NCI-H446 (cell line): ENCODE measurements around the gene OR4A15.

Experiments used
- DNase-seq, 2 experiments: peaks; one replicate each; lab custom pipeline; 2025; lab: John Stamatoyannopoulos, UW

OR4A15 gene

GRCh38 chr11:55367674-55368073 is at the start of gene OR4A15:
Gene OR4A15 (plus strand): TSS chr11:55367974. CDS start chr11:55367974, 0 bp downstream.
- no peak for DNase-seq

GRCh38 chr11:55324500-55324899 is 43.3 kb upstream of the OR4A15 start:
- DNase-seq, result no peak

- DNase-seq, result no peak
Observed at GRCh38 chr11:55342901-55343300, 24.9 kb upstream of the OR4A15 start, which contains the start of gene OR4A16. Gene OR4A16 (plus strand): TSS chr11:55343201. CDS start chr11:55343201, 0 bp downstream.

GRCh38 chr11:55345306-55345705 is 22.5 kb upstream of the OR4A15 start:
- no peak for DNase-seq

- DNase-seq, result no peak
Observed at GRCh38 chr11:55349032-55349431, 18.7 kb upstream of the OR4A15 start.

- no peak for DNase-seq
Observed at GRCh38 chr11:55357560-55358184, 10.1 kb upstream of the OR4A15 start.

GRCh38 chr11:55401011-55401410 is 33.2 kb downstream of the OR4A15 start:
- DNase-seq, result no peak
